ENCODE data around the gene TMED9. TPM values are rescaled to one million over a fixed set of nuclear protein-coding genes. Genes with fewer than 3 reads are reported as not detected.

Gene TMED9
- total RNA-seq, 4 donors from 2014 or later, result 47.3 to 75.7 (median 62.3) TPM

DNA sequence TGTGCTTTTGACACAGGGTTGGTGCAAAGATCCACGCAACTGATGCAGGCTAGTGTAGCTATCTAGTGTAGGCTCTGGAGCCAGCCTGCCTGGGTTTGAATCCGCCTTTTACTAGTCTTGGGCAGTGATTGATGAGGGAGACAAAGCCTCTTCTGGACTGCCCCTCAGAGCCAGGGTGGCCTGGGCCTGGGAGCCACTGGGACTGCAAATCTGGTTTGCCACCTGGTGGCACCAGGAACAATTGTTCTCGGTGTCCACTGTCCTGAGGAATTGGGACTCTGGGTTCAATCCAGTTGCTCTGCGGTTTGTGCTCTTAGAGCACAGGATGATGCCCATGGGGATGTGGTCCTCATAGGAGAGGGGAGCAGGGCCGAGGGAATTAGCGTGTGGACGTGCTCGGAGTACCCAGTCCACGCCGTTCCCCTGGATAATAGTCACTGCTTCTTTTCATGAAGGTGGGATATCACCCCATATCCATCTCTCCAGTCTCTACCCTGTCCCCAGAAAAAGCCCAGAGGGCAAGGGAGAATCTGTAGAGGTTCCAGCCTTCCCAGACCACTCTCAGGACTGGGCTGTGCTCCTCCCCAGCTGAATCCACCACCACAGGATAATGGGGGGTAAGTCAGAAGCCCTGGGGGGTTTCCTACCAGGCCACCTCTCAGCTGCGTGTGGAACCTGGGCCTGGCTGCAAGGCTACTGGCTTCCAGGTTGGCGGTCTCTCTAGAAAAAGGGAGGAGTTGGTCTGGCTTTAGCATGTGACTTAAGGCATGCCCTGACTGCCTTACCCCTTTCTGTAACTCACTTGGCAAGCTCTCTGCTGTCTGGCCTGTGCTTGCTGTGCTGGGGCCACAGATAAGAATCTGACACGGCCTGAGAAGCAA, 9.8 kb downstream of the TMED9 start:
- Histone ChIP-seq H3K4me1 (peaks cover 13 to 33% (median 26%) of the 10 kb centered on the region in 4 donors), H3K27me3 (no peaks in the 10 kb centered on the region), H3K4me3 (no peak overlapping the region), H3K36me3 (peaks cover 0 to 24% (median 20%) of the 10 kb centered on the region in 4 donors), H3K9me3 (no peaks in the 10 kb centered on the region), H3K27ac (replicated peaks in 1 of 4) (no peak overlapping the region)
- no peak for DNase-seq (ENCODE audit: extremely low spot score)
- WGBS, result 89% methylated on average over 11 of the region's 13 CpGs
- no peak for TF ChIP-seq EP300 (IDR thresholded peaks at IDR 0.05)
- TF ChIP-seq POLR2AphosphoS5 (IDR thresholded peaks at IDR 0.05), result no peak
- no peak for TF ChIP-seq POLR2A (IDR thresholded peaks at IDR 0.05; ENCODE audit: low read depth)
- TF ChIP-seq, protein P1, sequence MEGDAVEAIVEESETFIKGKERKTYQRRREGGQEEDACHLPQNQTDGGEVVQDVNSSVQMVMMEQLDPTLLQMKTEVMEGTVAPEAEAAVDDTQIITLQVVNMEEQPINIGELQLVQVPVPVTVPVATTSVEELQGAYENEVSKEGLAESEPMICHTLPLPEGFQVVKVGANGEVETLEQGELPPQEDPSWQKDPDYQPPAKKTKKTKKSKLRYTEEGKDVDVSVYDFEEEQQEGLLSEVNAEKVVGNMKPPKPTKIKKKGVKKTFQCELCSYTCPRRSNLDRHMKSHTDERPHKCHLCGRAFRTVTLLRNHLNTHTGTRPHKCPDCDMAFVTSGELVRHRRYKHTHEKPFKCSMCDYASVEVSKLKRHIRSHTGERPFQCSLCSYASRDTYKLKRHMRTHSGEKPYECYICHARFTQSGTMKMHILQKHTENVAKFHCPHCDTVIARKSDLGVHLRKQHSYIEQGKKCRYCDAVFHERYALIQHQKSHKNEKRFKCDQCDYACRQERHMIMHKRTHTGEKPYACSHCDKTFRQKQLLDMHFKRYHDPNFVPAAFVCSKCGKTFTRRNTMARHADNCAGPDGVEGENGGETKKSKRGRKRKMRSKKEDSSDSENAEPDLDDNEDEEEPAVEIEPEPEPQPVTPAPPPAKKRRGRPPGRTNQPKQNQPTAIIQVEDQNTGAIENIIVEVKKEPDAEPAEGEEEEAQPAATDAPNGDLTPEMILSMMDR (IDR thresholded peaks at IDR 0.05), result no peak
- intact Hi-C loops (cut with DNase I), result loop anchor here (10.0 kb wide), 1 partner anchor 553 kb away; the partner anchor contains the start of gene NHP2

DNA sequence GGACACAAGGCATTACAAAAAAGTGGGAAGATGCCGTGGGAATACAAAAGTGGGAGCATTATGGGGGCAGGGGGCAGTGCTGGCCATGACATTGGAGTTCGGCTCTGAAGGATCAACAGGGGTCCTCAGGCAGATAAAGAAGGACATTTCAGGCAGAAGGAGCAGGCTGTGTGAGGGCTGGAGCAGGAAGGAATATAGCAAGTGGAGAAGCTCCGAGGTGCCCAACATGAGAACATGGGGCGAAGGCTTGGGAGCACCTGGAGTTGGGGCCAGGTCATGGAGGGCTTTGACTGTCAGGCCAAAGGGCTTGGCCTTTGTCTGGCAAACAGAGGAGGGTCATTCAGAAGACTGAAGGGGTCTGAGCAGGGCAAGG, 10.4 kb downstream of the TMED9 start:
- peaks cover 18 to 40% (median 32%) of the 10 kb centered on the region in 4 donors for H3K4me1 ChIP-seq
- no peak overlapping the region for H3K27ac ChIP-seq (replicated peaks in 1 of 4)

DNA sequence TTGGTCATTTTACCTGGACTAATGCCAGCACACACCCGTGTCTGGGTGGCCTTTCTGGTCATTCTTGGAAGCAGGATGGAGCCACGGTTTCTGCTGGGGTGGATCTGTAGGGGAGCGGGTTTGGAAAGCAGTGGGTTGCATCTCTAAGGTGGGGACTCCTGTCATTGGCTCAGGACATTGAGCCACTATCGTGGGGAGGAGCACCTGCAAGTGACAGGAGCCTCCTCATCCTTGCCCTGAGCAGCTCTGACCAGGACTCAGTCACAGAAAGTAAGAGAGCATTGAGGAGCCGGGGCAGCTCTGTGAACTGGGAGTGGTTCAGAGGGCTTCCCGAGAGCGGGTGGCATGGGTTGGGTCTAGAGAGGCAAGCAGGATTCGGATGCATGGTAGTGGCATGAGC, 11.6 kb downstream of the TMED9 start:
- no peak for TF ChIP-seq POLR2AphosphoS5 (IDR thresholded peaks at IDR 0.05)
- TF ChIP-seq POLR2A (IDR thresholded peaks at IDR 0.05; ENCODE audit: low read depth), result no peak
- TF ChIP-seq, protein P1 (IDR thresholded peaks at IDR 0.05), result no peak
- TF ChIP-seq EP300 (IDR thresholded peaks at IDR 0.05), result no peak
- H3K4me1 ChIP-seq, result peaks cover 18 to 46% (median 36%) of the 10 kb centered on the region in 4 donors
- H3K4me3 ChIP-seq, result no peak overlapping the region
- H3K27ac ChIP-seq (replicated peaks in 1 of 4), result no peak overlapping the region
- no peaks in the 10 kb centered on the region for H3K27me3 ChIP-seq
- WGBS, result 75% methylated on average over 8 of the region's 8 CpGs
- H3K9me3 ChIP-seq, result no peaks in the 10 kb centered on the region
- intact Hi-C loops (cut with DNase I), result loop anchor here (10.0 kb wide), 1 partner anchor 551 kb away; the partner anchor contains the start of gene NHP2
- peaks cover 0 to 24% (median 18%) of the 10 kb centered on the region in 4 donors for H3K36me3 ChIP-seq
- no peak for DNase-seq (ENCODE audit: extremely low spot score)

More for the DNA sequence above, 10.4 kb downstream of the TMED9 start:
- Histone ChIP-seq H3K36me3 (peaks cover 0 to 24% (median 18%) of the 10 kb centered on the region in 4 donors), H3K9me3 (no peaks in the 10 kb centered on the region), H3K27me3 (no peaks in the 10 kb centered on the region), H3K4me3 (no peak overlapping the region)
- TF ChIP-seq POLR2AphosphoS5 (IDR thresholded peaks at IDR 0.05), result no peak
- TF ChIP-seq, protein P1 (IDR thresholded peaks at IDR 0.05), result no peak
- no peak for TF ChIP-seq EP300 (IDR thresholded peaks at IDR 0.05)
- TF ChIP-seq POLR2A (IDR thresholded peaks at IDR 0.05; ENCODE audit: low read depth), result no peak
- intact Hi-C loops (cut with DNase I), result loop anchor here (10.0 kb wide), 1 partner anchor 552 kb away; the partner anchor contains the start of gene NHP2
- DNase-seq (ENCODE audit: extremely low spot score), result no peak
- 82% methylated on average over 4 of the region's 4 CpGs for WGBS

DNA sequence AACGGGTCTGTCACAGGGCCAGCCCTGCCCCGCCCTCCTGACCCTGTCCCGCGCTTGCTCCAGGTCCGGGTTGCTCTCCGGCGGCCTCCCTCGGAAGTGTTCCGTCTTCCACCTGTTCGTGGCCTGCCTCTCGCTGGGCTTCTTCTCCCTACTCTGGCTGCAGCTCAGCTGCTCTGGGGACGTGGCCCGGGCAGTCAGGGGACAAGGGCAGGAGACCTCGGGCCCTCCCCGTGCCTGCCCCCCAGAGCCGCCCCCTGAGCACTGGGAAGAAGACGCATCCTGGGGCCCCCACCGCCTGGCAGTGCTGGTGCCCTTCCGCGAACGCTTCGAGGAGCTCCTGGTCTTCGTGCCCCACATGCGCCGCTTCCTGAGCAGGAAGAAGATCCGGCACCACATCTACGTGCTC, 12.1 kb downstream of the TMED9 start:
- no peak for DNase-seq (ENCODE audit: extremely low spot score)
- Histone ChIP-seq H3K4me3 (no peak overlapping the region), H3K4me1 (peaks cover 16 to 43% (median 32%) of the 10 kb centered on the region in 4 donors), H3K36me3 (peaks cover 0 to 25% (median 18%) of the 10 kb centered on the region in 4 donors), H3K9me3 (no peaks in the 10 kb centered on the region), H3K27me3 (no peaks in the 10 kb centered on the region), H3K27ac (replicated peaks in 1 of 4) (no peak overlapping the region)
- WGBS, result 92% methylated on average over 17 of the region's 27 CpGs
- no peak for TF ChIP-seq EP300 (IDR thresholded peaks at IDR 0.05)
- TF ChIP-seq POLR2A (IDR thresholded peaks at IDR 0.05; ENCODE audit: low read depth), result no peak
- TF ChIP-seq POLR2AphosphoS5 (IDR thresholded peaks at IDR 0.05), result no peak
- TF ChIP-seq, protein P1 (IDR thresholded peaks at IDR 0.05), result no peak
- intact Hi-C loops (cut with DNase I), result loop anchor here (10.0 kb wide), 1 partner anchor 551 kb away; the partner anchor contains the start of gene NHP2

All from esophagus muscularis mucosa (tissue), 4 donors.